TTC549 (cell line): Measurements from ENCODE around the gene PRKG1.

ENCODE experiments used
- FAIRE-seq: peaks from 2 replicates; lab custom pipeline; 2012; peaks lifted over from hg19 to GRCh38; lab: Jason Lieb, UNC

The PRKG1 gene

GRCh38 chr10:51892965-51893658 lies 818.8 kb downstream of the PRKG1 start:
- no peak for FAIRE-seq

- FAIRE-seq, result no peak
These were observed 820.7 kb downstream of the PRKG1 start for GRCh38 chr10:51894771-51895578.

- FAIRE-seq, result no peak
These were observed 822.6 kb downstream of the PRKG1 start for GRCh38 chr10:51896849-51897248.

GRCh38 chr10:51897560-51897959 lies 823.3 kb downstream of the PRKG1 start:
- FAIRE-seq, result no peak

- FAIRE-seq, result no peak
These were observed 825.9 kb downstream of the PRKG1 start for GRCh38 chr10:51900180-51900579.

GRCh38 chr10:51903675-51904074 lies 829.4 kb downstream of the PRKG1 start:
- FAIRE-seq, result no peak

GRCh38 chr10:51905032-51905431 lies 830.7 kb downstream of the PRKG1 start:
- no peak for FAIRE-seq

- FAIRE-seq, result no peak
These were observed 833.1 kb downstream of the PRKG1 start for GRCh38 chr10:51907361-51907760.

- FAIRE-seq, result no peak
These were observed 835.9 kb downstream of the PRKG1 start for GRCh38 chr10:51910189-51910588.

- no peak for FAIRE-seq
These were observed 836.3 kb downstream of the PRKG1 start for GRCh38 chr10:51910596-51910995.

- FAIRE-seq, result no peak
These were observed 837.4 kb downstream of the PRKG1 start for GRCh38 chr10:51911723-51912122.

- no peak for FAIRE-seq
These were observed 840.8 kb downstream of the PRKG1 start for GRCh38 chr10:51915031-51915542.

GRCh38 chr10:51918440-51918839 lies 844.2 kb downstream of the PRKG1 start:
- FAIRE-seq, result no peak

GRCh38 chr10:51918884-51919325 lies 844.6 kb downstream of the PRKG1 start:
- FAIRE-seq, result no peak

- no peak for FAIRE-seq
These were observed 846.4 kb downstream of the PRKG1 start for GRCh38 chr10:51920672-51921071.

GRCh38 chr10:51924359-51924758 lies 850.1 kb downstream of the PRKG1 start:
- FAIRE-seq, result no peak

- FAIRE-seq, result no peak
These were observed 852.0 kb downstream of the PRKG1 start for GRCh38 chr10:51926337-51926736.

GRCh38 chr10:51928162-51928561 lies 853.9 kb downstream of the PRKG1 start:
- FAIRE-seq, result no peak

GRCh38 chr10:51932530-51932929 lies 858.2 kb downstream of the PRKG1 start:
- no peak for FAIRE-seq

GRCh38 chr10:51934373-51934772 lies 860.1 kb downstream of the PRKG1 start:
- no peak for FAIRE-seq

- no peak for FAIRE-seq
These were observed 861.1 kb downstream of the PRKG1 start for GRCh38 chr10:51935341-51935740.

GRCh38 chr10:51937308-51938140 lies 863.2 kb downstream of the PRKG1 start:
- FAIRE-seq, result no peak
